Right atrium auricular region (tissue), 2 donors: ENCODE measurements around the gene CHGA. TPM values are rescaled to one million over a fixed set of nuclear protein-coding genes. Genes with fewer than 3 reads are reported as not detected.

ENCODE experiments used
- DNase-seq: peaks from one replicate; pipeline ENCODE4 v3.0.0-alpha.2; 2019; ENCODE audit warnings: low spot score
- H3K27ac ChIP-seq, 2 donors: fragments of 200-600 bp; sonication (generic); 1 replicate in 1 of 2; 2 replicates in 1 of 2; pipeline ENCODE4 v1.5.1; 2016 to 2019
- H3K27me3 ChIP-seq, 2 donors: fragments of 200-600 bp; sonication (generic); one replicate each; pipeline versions ENCODE4 v1.5.1 to v1.6.0; 2017 to 2019
- H3K36me3 ChIP-seq: fragments of 200-600 bp; sonication (generic); one replicate; pipeline ENCODE4 v1.5.1; 2016
- H3K4me1 ChIP-seq, 2 donors: fragments of 200-600 bp; sonication (generic); one replicate each; pipeline versions ENCODE4 v1.5.1 to v1.6.0; 2017 to 2019
- H3K4me3 ChIP-seq, 2 donors: fragments of 200-600 bp; sonication (generic); 1 replicate in 1 of 2; 2 replicates in 1 of 2; pipeline ENCODE4 v1.5.1; 2017 to 2019; ENCODE audit warnings: mild to moderate bottlenecking in 1 of 2, moderate library complexity in 1 of 2
- H3K9me3 ChIP-seq, 2 donors: fragments of 200-600 bp; sonication (generic); one replicate each; pipeline ENCODE4 v1.5.1; 2019
- CTCF ChIP-seq, 2 donors: fragments of 200-600 bp; sonication (generic); IDR thresholded peaks; one replicate each; pipeline ENCODE4 v1.5.1; 2019; ENCODE audit warnings: antibody characterized with exemption in 2 of 2
- total RNA-seq, 2 donors: library from RNA; depleted of rRNA; stranded (reverse); fragments of >200 nt; gene quantifications; one replicate each; pipeline ENCODE4 v1.1.0, GENCODE V29; 2016

CHGA gene
- total RNA-seq, 2 donors from 2014 or later: not detected

- DNase-seq: no peak
Measured at GRCh38 chr14:92953526-92953925, 30.6 kb downstream of the CHGA start.

GRCh38 chr14:92954933-92955332 is 32.0 kb downstream of the CHGA start:
- no peak overlapping the region for H3K4me3 ChIP-seq
- no peaks in the 10 kb centered on the region for H3K27me3 ChIP-seq
- H3K9me3 ChIP-seq: no peaks in the 10 kb centered on the region
- peaks cover 0 to 52% of the 10 kb centered on the region in 2 donors for H3K4me1 ChIP-seq
- DNase-seq: no peak
- peak overlapping the region; percentile 62 to 81 for H3K27ac ChIP-seq
- TF ChIP-seq CTCF (IDR thresholded peaks at IDR 0.05): no peak
- H3K36me3 ChIP-seq: peaks cover 35% of the 10 kb centered on the region

More at GRCh38 chr14:92953526-92953925, 30.6 kb downstream of the CHGA start:
- Histone ChIP-seq H3K4me1 (peaks cover 0 to 43% of the 10 kb centered on the region in 2 donors), H3K9me3 (no peaks in the 10 kb centered on the region), H3K36me3 (peaks cover 34% of the 10 kb centered on the region), H3K27ac (peak overlapping the region; percentile 81 to 88), H3K4me3 (no peak overlapping the region), H3K27me3 (no peaks in the 10 kb centered on the region)
- no peak for TF ChIP-seq CTCF (IDR thresholded peaks at IDR 0.05)

GRCh38 chr14:92955381-92955780 is 32.4 kb downstream of the CHGA start:
- Histone ChIP-seq H3K27me3 (no peaks in the 10 kb centered on the region), H3K4me3 (no peak overlapping the region), H3K27ac (peak overlapping the region; percentile 62 to 81), H3K36me3 (peaks cover 35% of the 10 kb centered on the region), H3K4me1 (peaks cover 0 to 48% of the 10 kb centered on the region in 2 donors), H3K9me3 (no peaks in the 10 kb centered on the region)
- no peak for DNase-seq
- no peak for TF ChIP-seq CTCF (IDR thresholded peaks at IDR 0.05)

GRCh38 chr14:92956961-92957360 is 34.0 kb downstream of the CHGA start:
- Histone ChIP-seq H3K36me3 (peaks cover 38% of the 10 kb centered on the region), H3K4me3 (no peak overlapping the region), H3K27ac (peak overlapping the region in 1 of 2 donors; percentile 72), H3K27me3 (no peaks in the 10 kb centered on the region), H3K9me3 (no peaks in the 10 kb centered on the region), H3K4me1 (peaks cover 0 to 32% of the 10 kb centered on the region in 2 donors)
- TF ChIP-seq CTCF (IDR thresholded peaks at IDR 0.05): no peak
- no peak for DNase-seq

GRCh38 chr14:92958373-92959188 is 35.6 kb downstream of the CHGA start:
- peaks cover 0 to 24% of the 10 kb centered on the region in 2 donors for H3K4me1 ChIP-seq
- H3K9me3 ChIP-seq: no peaks in the 10 kb centered on the region
- peaks cover 40% of the 10 kb centered on the region for H3K36me3 ChIP-seq
- no peak for TF ChIP-seq CTCF (IDR thresholded peaks at IDR 0.05)
- H3K27ac ChIP-seq: peak overlapping the region; percentile 64 to 72
- no peak for DNase-seq
- no peak overlapping the region for H3K4me3 ChIP-seq
- no peaks in the 10 kb centered on the region for H3K27me3 ChIP-seq
